ENCODE measurements around the gene CACHD1. TPM values are rescaled to one million over a fixed set of nuclear protein-coding genes. Genes with fewer than 3 reads are reported as not detected.

Gene CACHD1
- total RNA-seq, 2 experiments from 2014 or later: not detected

DNA sequence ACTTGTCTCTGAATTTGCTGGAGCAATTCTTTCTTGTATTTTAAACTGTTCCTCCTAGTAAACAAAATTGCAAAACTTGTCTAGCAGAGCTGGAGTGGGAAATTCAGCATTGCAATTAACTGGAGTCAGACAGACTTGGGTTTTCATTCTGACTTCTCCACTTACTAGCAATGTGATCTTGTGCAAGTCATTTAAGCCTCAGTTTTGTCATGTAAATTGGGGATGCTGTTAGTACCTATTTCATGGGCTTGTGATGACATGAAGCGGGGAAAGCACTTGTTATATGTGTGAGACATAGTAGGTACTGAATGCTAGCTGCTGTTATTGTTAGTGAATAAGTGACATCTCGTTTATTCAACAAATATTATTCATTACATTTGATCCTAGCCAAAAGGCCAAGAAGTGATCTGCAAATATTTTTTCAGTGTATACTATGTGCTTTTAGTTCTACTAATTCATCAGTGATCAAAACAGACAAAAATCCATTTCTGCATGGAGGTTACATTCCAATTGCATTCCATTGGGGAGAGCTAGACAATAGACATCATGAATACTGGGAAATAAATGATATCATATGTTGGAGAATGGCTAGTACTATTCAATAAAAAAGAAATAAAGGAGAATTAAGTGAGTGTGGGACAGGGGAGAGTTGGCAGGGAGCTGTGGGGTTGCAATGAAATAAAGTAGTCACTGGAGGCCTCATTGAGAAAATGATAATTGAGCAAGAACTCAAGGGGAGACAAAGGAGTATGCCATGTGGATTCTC is 47.1 kb downstream of the CACHD1 start:
- DNase-seq (ENCODE audit: low spot score): no peak
- intact Hi-C loops (cut with micrococcal nuclease; ENCODE audit: unreplicated experiment): no loop called here
- ChIA-PET CTCF (ENCODE audit: unreplicated experiment) (no interaction called here), POLR2A (no interaction called here)
- H3K4me3 ChIP-seq (ENCODE audit: low read depth, low read length, poor library complexity, severe bottlenecking): no peak overlapping the region
- no peaks in the 10 kb centered on the region for H3K4me1 ChIP-seq (ENCODE audit: insufficient read depth, low read length, poor library complexity, severe bottlenecking)
- no peaks in the 10 kb centered on the region for H3K79me2 ChIP-seq (ENCODE audit: insufficient read depth, low read depth, low read length)
- H3K4me2 ChIP-seq (ENCODE audit: low read length): no peak overlapping the region
- H2AFZ ChIP-seq (ENCODE audit: low read length): no peak overlapping the region
- H3K9me2 ChIP-seq (ENCODE audit: insufficient read depth, low read length): no peaks in the 10 kb centered on the region
- no peak overlapping the region for H3K27ac ChIP-seq (ENCODE audit: low read depth, low read length, poor library complexity, severe bottlenecking)
- no peaks in the 10 kb centered on the region for H3K36me3 ChIP-seq (ENCODE audit: insufficient read depth, low read length)
- no peaks in the 10 kb centered on the region for H4K20me1 ChIP-seq (ENCODE audit: insufficient read depth, low read length)
- BruUV-seq (replicated peaks): no TSS peak
- no peak for TF ChIP-seq EZH2phosphoT487 (IDR thresholded peaks at IDR 0.05; ENCODE audit: borderline replicate concordance, low read depth, low read length)
- TF ChIP-seq, protein P1, sequence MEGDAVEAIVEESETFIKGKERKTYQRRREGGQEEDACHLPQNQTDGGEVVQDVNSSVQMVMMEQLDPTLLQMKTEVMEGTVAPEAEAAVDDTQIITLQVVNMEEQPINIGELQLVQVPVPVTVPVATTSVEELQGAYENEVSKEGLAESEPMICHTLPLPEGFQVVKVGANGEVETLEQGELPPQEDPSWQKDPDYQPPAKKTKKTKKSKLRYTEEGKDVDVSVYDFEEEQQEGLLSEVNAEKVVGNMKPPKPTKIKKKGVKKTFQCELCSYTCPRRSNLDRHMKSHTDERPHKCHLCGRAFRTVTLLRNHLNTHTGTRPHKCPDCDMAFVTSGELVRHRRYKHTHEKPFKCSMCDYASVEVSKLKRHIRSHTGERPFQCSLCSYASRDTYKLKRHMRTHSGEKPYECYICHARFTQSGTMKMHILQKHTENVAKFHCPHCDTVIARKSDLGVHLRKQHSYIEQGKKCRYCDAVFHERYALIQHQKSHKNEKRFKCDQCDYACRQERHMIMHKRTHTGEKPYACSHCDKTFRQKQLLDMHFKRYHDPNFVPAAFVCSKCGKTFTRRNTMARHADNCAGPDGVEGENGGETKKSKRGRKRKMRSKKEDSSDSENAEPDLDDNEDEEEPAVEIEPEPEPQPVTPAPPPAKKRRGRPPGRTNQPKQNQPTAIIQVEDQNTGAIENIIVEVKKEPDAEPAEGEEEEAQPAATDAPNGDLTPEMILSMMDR (conservative IDR thresholded peaks at IDR 0.05; ENCODE audit: low read length): no peak
- H3K9me3 ChIP-seq (ENCODE audit: low read length): no peaks in the 10 kb centered on the region

DNA sequence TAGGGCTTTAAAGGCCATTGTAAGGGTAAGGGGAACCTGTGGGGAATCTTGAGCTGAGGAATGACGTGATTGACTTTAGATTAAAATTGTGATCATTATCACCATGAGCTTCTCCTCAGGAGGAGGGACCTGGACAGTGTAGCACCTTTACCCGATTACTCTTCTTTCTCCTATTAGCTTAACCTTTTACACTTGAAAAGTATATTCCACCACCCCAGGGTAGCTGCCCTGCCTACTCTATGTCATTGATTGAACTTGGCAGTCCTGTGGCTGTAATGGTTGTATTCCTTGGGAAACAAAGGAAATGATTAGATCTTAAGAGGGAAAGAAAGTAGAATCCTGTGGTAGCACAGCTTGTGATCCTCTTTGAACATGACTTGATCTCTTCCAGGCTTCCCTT is 47.7 kb downstream of the CACHD1 start:
- no peak overlapping the region for H3K27ac ChIP-seq (ENCODE audit: low read depth, low read length, poor library complexity, severe bottlenecking)
- CTCF ChIA-PET (ENCODE audit: unreplicated experiment): no interaction called here
- no peak for DNase-seq (ENCODE audit: low spot score)
- H3K36me3 ChIP-seq (ENCODE audit: insufficient read depth, low read length): no peaks in the 10 kb centered on the region
- TF ChIP-seq, protein P1 (conservative IDR thresholded peaks at IDR 0.05; ENCODE audit: low read length): no peak
- no peak for TF ChIP-seq EZH2phosphoT487 (IDR thresholded peaks at IDR 0.05; ENCODE audit: borderline replicate concordance, low read depth, low read length)
- no peak overlapping the region for H3K4me2 ChIP-seq (ENCODE audit: low read length)
- no peaks in the 10 kb centered on the region for H3K9me2 ChIP-seq (ENCODE audit: insufficient read depth, low read length)
- no peaks in the 10 kb centered on the region for H3K9me3 ChIP-seq (ENCODE audit: low read length)
- no peaks in the 10 kb centered on the region for H3K4me1 ChIP-seq (ENCODE audit: insufficient read depth, low read length, poor library complexity, severe bottlenecking)
- H2AFZ ChIP-seq (ENCODE audit: low read length): no peak overlapping the region
- intact Hi-C loops (cut with micrococcal nuclease; ENCODE audit: unreplicated experiment): no loop called here
- H4K20me1 ChIP-seq (ENCODE audit: insufficient read depth, low read length): no peaks in the 10 kb centered on the region
- no TSS peak for BruUV-seq (replicated peaks)
- H3K79me2 ChIP-seq (ENCODE audit: insufficient read depth, low read depth, low read length): no peaks in the 10 kb centered on the region
- POLR2A ChIA-PET: no interaction called here
- H3K4me3 ChIP-seq (ENCODE audit: low read depth, low read length, poor library complexity, severe bottlenecking): no peak overlapping the region

DNA sequence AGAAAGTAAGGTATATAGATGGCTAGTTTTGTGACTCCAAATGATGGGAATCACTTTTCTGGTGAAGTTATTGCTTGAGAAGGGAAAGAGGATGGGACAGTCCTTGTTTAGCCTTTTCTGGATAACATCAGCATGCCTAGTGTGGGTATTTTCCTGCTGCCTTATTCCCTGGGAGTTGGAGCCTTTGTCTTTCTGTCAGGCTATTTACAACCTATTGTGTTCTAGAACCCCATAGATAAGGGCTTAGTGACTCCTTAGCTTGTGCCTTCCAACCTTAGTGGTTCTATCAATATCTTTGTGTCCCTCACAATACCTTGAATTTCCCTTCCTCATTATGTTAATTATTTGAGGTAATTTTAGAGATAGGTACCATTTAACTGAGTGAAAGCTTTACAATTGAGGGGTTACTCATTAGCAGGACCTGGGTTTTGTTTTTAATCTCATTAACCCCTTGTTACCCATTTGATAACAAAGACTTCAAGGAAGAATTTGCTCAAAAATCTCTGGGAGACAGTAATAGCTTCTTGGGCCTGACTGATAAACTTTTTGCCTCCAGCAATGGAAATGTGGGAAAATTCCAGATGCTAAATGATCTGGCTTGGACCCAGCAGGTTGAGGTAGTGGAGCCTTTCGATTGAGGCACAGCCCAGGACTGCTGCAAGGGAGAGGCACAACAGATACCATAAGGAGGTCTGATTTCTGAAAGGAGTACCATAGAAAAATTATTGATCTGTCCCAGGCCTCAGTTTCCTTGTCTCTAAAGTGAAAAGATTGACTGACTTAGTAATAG is 49.0 kb downstream of the CACHD1 start:
- no peaks in the 10 kb centered on the region for H3K9me3 ChIP-seq (ENCODE audit: low read length)
- TF ChIP-seq, protein P1 (conservative IDR thresholded peaks at IDR 0.05; ENCODE audit: low read length): no peak
- TF ChIP-seq EZH2phosphoT487 (IDR thresholded peaks at IDR 0.05; ENCODE audit: borderline replicate concordance, low read depth, low read length): no peak
- ChIA-PET POLR2A (interaction anchor here (1.1 kb wide), 1 partner anchor 10 kb away, joined by 3 read pairs; no protein-coding TSS in a partner anchor), CTCF (ENCODE audit: unreplicated experiment) (no interaction called here)
- H3K27ac ChIP-seq (ENCODE audit: low read depth, low read length, poor library complexity, severe bottlenecking): no peak overlapping the region
- H4K20me1 ChIP-seq (ENCODE audit: insufficient read depth, low read length): no peaks in the 10 kb centered on the region
- H3K4me1 ChIP-seq (ENCODE audit: insufficient read depth, low read length, poor library complexity, severe bottlenecking): no peaks in the 10 kb centered on the region
- no peak for DNase-seq (ENCODE audit: low spot score)
- BruUV-seq (replicated peaks): no TSS peak
- H3K4me2 ChIP-seq (ENCODE audit: low read length): no peak overlapping the region
- no peaks in the 10 kb centered on the region for H3K9me2 ChIP-seq (ENCODE audit: insufficient read depth, low read length)
- no peak overlapping the region for H3K4me3 ChIP-seq (ENCODE audit: low read depth, low read length, poor library complexity, severe bottlenecking)
- intact Hi-C loops (cut with micrococcal nuclease; ENCODE audit: unreplicated experiment): no loop called here
- H3K36me3 ChIP-seq (ENCODE audit: insufficient read depth, low read length): no peaks in the 10 kb centered on the region
- H2AFZ ChIP-seq (ENCODE audit: low read length): no peak overlapping the region
- no peaks in the 10 kb centered on the region for H3K79me2 ChIP-seq (ENCODE audit: insufficient read depth, low read depth, low read length)
